GM10248 (cell line): ENCODE measurements around the gene GFOD2.

Source experiments
- CTCF ChIA-PET: fragments of 300-600 bp; sonication (Branson Sonifier 250); formaldehyde crosslinking; extraction: SDS; loops from one replicate; lab custom pipeline; 2021; ENCODE audit warnings: antibody characterized with exemption; lab: Yijun Ruan, JAX
- POLR2A ChIA-PET: fragments of 350-650 bp; sonication (Branson Sonifier 250); formaldehyde crosslinking; extraction: SDS; loops from one replicate; lab custom pipeline; 2020; ENCODE audit warnings: antibody characterized with exemption; lab: Yijun Ruan, JAX
- DNase-seq: peaks from one replicate; pipeline ENCODE4 v3.0.0; 2012; ENCODE audit errors: extremely low spot score
- TF ChIP-seq, protein P1 (sequence below): IDR thresholded peaks from 2 replicates; pipeline ENCODE4 v1.5.1; 2012; ENCODE audit warnings: mild to moderate bottlenecking, low read depth; ENCODE audit errors: extremely low read depth, missing control alignments, control extremely low read depth

The GFOD2 gene

DNA sequence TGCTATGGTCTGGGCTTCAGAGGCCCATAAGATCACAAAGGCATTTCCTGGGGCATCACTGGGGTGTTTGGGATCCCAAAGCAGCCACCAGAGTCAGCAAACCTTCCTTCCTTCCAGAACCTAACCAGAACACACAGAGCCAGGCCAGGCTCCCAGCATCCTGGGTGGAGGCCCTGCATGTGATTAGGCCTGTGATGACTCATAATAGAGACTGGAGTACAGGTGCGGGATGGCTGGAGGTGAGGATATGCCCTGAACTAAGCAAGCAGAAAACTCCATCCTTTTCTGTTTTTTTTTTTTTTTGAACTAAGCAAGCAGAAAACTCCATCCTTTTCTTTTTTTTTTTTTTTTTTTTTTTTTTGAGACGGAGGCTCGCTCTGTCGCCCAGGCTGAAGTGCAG lies 17.7 kb upstream of the GFOD2 start:
- ChIA-PET CTCF (no interaction called here), POLR2A (no interaction called here)
- TF ChIP-seq, protein P1, sequence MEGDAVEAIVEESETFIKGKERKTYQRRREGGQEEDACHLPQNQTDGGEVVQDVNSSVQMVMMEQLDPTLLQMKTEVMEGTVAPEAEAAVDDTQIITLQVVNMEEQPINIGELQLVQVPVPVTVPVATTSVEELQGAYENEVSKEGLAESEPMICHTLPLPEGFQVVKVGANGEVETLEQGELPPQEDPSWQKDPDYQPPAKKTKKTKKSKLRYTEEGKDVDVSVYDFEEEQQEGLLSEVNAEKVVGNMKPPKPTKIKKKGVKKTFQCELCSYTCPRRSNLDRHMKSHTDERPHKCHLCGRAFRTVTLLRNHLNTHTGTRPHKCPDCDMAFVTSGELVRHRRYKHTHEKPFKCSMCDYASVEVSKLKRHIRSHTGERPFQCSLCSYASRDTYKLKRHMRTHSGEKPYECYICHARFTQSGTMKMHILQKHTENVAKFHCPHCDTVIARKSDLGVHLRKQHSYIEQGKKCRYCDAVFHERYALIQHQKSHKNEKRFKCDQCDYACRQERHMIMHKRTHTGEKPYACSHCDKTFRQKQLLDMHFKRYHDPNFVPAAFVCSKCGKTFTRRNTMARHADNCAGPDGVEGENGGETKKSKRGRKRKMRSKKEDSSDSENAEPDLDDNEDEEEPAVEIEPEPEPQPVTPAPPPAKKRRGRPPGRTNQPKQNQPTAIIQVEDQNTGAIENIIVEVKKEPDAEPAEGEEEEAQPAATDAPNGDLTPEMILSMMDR: no peak
- DNase-seq: no peak

DNA sequence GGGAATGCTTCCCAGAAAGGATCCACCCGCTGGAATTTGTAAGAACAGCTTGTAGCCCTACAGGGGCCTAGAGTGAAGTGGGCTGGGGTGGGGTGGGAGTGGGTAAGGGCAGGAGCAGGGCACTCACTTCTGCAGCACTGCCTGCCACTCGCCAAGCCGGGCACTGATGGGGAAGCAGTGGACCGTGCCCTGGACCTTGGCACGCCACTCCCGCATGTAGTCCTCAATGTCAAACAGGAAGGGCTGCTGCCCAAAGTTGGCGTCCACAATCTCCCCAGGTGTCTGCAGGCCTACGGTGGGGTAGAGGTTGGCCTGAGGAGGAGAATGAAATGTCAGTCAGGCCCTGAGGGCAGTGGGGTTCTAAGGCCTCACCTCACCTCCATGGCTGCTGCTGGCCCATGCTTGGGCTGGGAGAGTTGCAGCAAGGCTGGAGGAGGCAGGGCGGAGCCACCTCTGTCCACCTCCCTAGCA lies 15.7 kb upstream of the GFOD2 start:
- POLR2A ChIA-PET: no interaction called here
- TF ChIP-seq, protein P1: no peak

DNA sequence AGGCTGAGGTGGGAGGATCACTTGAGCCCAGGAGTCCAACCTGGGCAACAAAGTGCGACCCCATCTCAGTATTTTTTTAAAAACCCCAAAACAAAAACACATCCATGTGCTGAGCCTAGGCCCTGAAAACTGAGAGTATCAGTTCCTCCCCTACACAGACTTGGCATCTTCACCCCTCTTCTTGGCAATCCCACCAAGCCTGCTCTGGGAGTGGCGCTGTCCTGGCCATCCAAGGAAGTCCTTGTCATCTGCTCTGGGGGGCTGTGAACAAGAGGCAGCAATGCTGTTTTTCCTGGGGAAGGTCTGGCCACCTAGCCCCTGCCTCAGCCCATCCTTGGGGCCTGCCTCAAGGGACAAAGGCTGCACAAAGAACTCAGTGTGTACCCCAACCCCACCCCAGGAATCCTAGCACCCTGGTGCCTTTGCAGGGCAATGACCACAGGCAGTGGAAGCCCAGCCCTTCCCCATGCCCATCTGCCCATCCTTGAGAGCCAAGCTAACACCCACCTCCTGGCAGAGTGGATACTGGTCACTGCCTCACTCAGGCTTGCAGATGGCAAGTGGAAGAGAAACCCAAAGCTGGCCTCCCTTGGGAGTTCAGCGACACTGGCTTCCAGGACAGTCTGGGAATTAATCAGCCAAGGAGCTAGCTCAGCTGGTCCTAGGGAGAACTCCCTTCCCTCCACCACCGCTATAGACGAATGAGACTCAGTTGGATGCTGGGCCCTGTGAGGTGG lies 14.8 kb upstream of the GFOD2 start:
- ChIA-PET CTCF (no interaction called here), POLR2A (no interaction called here)
- no peak for DNase-seq
- TF ChIP-seq, protein P1: no peak

More for the DNA sequence above, 15.7 kb upstream of the GFOD2 start:
- CTCF ChIA-PET: no interaction called here
- DNase-seq: no peak

DNA sequence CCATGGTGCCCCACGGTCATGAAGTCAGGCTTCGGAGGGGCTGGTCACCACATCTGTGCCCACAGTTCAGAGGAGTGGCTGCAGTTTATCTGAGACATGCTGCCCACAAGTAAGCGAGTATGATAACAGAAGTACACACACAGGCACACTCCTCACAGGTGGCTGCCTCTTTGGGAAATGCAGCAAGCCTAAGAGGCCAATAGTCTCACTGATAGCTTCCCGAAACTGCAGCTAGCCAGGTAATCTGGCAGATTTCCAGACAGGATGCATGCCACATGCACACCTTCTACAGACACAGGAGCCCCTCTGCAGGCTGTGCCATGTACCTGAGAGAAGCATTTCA lies 12.6 kb upstream of the GFOD2 start:
- DNase-seq: no peak
- CTCF ChIA-PET: interaction anchor here (1.1 to 1.4 kb wide), 5 partner anchors 12 to 211 kb away, joined by 3 to 5 read pairs (median 3); partner anchors contain the start of gene GFOD2
- POLR2A ChIA-PET: no interaction called here

DNA sequence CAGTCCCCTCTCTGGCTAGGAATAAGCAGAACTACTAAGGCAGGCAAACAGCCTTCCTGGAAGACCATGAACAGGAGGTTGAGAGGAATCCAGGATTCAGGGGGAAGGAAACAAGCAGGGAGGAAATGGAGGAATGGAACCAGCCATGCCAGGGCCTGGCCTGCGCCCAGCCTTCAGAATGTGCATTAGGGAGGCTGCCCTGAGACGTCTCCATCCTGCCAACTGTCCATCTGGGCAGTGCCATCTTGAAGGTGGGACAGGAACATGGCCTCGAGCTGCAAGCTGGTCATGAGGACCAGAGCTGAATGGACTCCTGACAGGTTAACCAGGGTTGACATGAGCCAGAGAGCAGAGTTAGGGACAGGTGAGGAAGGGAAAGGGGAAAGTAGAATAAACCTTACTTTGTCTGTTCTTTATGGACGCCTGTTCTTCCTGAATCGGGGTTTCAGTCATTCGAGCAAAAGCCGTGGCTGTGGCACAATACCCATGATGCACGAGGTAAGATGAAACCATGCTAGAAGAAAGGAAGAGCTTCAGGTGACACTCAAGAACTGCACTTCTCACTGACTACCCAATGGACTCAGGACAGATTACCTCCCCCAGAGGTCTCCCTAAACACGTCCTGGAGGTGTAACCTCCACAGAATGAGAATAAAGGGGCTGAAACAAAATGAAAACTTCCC lies 12.1 kb upstream of the GFOD2 start:
- TF ChIP-seq, protein P1: no peak
- POLR2A ChIA-PET: no interaction called here
- CTCF ChIA-PET: interaction anchor here (1.1 to 1.4 kb wide), 4 partner anchors 12 to 210 kb away, joined by 3 to 5 read pairs (median 3); partner anchors contain the start of gene GFOD2

More for the DNA sequence above, 12.6 kb upstream of the GFOD2 start:
- TF ChIP-seq, protein P1: no peak

DNA sequence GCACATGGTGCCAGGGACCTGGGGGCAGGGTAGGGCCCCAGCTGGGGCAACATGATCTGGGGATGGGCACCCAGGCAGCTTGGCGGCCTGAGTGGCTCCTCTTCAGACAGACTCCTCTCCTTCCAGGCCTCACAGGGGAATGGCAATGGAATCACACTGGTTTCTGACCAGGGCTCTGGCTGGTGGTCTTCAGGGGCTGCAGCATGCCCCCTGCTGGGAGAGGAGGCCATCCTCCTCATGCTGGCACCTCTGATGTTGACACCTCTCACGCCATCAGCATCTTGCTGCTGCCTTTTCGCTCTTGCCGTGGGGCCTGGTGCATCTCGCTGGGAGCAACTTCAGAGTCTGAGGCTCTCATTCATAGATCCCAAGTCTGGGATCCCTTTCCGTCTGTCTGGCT lies 11.2 kb upstream of the GFOD2 start:
- TF ChIP-seq, protein P1: no peak
- POLR2A ChIA-PET: no interaction called here
- CTCF ChIA-PET: no interaction called here
- no peak for DNase-seq

More for the DNA sequence above, 12.1 kb upstream of the GFOD2 start:
- DNase-seq: no peak
